HT-29 (cell line): ENCODE measurements around the gene CCDC154. TPM values are rescaled to one million over a fixed set of nuclear protein-coding genes. Genes with fewer than 3 reads are reported as not detected.
"Not testable (repeated sequence)": the region's sequence is repeated elsewhere in the genome, so short reads cannot be mapped to it uniquely, and the experiment has no call there.

Experiments used
- DNase-seq: peaks from one replicate; pipeline ENCODE4 v3.0.0-alpha.2; 2015; ENCODE audit warnings: low spot score
- total RNA-seq: library from RNA; depleted of rRNA; stranded (reverse); fragments of >200 nt; shearing (Covaris generic); gene quantifications from 2 replicates; pipeline ENCODE4 v1.2.3, GENCODE V29; 2014

The CCDC154 gene
- total RNA-seq, 1 experiment from 2014 or later: not detected

- no peak for DNase-seq
These were observed 11.1 kb upstream of the CCDC154 start for GRCh38 chr16:1455190-1456171.

DNA sequence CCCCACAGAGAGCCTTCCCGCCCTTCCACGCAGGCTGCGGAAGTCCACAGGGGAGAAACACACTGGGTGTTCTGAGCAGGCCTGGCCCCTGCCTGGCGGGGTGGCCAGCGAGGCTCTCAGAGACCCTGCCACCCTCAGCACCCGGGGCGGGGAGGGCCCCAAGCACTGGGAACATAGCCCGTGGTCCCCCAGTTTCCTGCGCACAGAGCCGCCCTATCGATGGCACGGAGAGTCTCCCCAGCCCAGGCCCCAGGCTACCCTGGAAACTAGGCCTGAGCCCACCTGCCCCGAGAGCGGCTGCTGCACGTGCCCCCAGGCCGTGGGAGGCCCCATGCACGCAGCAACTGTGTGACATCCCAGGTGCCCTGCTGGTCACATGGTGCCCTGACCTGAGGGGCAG, 10.2 kb upstream of the CCDC154 start:
- no peak for DNase-seq

DNA sequence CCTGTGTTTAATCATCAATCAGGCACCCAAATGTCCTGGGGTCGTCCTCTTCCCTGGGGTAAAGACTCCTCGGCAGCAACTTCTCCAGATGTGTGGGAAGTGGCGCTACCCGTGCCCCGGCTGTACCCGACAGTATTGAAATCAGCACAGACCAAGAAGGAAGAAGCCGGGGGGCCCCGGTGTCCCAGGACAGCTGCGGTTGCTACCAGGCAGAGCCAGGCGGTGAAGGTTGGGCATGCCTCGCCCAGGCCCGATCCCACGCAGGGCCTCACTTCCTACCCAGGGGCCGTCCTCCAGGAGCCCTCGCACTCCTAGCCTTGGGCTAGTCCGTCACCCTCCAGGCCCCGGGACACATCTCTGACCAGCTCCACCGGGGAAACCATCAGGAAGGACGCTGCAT, 9.0 kb upstream of the CCDC154 start:
- no peak for DNase-seq

DNA sequence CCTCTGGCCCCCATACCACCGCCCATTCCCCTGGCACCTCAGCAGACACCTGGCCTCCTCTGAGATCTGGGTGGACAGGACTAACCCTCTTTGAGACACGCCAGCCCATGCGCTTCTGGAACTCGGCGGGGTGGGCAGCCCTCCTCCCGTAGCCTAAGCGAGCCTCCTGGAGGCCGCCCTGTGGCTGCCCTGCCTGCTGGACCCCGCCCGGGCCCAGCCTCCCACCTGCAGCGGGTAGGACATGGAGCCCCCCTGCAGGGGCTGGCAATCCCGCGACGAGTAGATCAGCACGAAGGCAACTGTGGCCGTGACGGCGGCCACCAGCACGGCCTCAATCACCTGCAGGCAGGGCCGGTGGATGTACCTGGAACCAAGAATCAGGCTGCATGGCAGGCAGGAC, 8.2 kb upstream of the CCDC154 start:
- no peak for DNase-seq

GRCh38 chr16:1451702-1452392, 7.5 kb upstream of the CCDC154 start:
- no peak for DNase-seq

DNA sequence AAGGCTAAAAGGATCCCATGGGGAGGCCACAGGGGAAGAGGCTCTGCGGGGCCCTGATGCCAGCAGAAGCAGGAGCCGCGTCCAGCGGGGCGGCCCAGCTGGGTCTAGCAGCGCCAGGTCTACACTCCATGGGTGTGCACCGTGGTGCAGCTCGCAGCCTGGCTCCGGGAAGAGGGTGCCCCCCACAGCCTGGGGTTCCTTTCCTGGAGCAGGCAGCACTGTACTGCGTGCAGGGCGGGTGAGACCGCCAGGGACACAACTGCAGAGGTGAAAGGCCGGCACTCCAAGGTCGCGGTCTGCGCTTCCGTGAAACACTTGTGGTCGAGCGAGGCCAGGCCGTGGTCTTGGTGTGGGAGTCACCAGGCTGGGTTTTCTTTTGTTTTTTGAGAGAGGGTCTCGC, 6.5 kb upstream of the CCDC154 start:
- no peak for DNase-seq

- no peak for DNase-seq
These were observed 5.9 kb upstream of the CCDC154 start for GRCh38 chr16:1450218-1450617.

DNA sequence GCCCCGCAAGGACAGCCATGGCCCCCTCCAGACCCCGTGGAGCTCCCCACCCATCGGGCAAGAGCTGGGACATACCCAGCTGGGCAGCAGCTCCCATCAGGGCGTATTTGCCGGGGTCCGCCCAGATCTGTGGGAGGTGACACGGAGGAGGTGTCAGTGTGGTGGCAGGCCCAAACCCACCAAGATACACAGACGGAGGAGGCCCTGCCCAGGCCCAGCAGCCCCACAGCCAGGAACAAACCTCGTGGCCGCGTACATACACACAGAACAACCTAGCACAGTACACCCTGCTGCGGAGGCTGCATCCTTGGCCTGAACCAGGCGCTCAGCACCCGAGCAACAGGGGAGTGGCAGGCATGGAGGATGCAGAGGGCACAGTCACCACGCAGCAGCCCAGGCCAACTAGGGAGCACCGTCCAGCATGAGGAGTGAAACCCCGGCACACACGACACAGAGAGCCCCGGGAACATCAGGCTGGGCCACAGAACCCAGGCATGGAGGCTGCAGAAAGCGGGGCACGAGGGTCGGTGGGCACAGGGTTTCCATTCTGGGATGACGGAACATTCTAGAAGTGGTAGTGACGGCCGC, 4.9 kb upstream of the CCDC154 start:
- no peak for DNase-seq

DNA sequence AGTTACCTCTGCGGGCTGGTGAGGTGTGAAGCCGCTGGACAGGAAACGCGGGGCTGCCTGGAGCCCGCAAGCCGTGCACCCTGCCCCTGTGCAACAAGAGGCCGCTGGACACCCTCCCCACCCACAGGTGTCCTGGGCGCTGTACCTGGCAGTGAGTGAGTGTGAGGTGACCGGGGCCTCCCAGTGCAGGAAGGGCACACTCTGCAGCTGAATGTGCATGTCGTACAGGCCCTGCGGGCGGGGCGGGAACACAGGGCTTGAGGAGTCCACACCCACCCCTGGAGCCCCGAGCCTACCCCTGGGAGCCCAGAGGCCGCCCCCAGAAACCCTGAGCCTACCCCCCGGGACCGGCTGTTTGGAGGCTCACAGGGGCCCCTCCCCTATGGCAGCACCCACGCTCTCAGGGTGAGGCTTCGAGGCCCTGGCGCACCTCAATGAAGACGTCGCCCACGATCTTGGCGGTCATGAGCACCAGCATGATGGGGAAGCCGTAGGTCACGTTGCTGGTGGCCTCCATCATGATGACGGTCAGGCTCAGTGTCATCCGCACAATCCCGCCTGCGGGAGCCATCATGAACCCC, 4.3 kb upstream of the CCDC154 start:
- DNase-seq: no peak

DNA sequence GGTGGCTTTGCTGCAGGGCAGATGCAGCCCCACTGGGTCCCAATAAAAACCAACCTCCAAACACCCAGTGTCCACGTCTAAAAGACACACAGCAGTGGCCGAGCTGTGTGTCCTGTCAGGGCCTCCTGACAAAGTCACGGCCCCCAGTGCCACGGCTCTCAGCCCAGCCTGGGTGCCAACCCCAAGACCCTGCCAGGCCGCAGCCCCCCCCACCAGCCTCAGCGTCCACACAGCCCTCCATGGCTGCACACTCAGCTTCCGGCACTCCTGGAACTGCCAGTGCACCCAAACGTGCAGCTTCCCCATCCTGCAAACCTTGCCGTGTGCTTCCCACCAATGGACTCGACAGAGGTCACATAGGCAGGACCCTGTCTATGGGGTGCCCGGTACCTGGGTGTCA, 3.6 kb upstream of the CCDC154 start:
- DNase-seq: no peak

DNA sequence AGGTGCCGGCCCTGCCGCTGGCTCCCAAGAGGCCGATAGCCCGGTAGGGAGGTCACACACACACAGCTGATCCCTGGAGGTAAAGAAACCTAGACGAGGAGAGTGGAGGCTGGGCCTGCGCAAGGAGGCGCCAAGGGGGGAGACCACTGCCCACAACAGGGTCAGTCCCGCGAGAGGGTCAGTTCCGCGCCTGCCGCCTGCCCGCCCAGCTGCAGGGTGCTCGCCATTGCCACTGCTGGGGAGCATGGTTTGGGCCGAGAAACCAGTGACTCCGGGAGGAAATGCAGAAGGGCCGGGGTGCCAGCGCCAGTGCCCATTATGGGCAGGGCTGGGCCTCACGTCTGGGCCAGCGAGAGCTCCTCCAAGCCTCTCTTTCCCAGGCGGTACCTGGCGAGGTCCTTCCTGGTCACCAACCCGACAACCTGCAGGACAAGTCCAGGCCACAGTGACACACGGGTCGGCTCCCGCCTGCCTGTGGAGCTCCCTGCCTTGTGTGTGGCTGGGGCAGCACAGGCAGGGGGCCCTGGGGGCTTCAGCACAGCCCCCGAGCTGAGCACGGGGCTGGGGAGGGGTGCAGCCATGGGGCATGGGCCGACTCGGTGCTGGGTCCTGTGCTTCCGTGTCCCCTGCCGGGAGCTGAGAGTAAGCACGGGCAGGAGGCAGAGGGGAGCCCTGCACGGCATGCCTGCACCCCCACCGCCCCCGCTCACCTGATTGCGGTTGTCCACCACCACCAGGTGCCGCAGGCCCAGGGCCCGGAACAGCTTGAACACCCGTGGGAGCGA, 2.1 kb upstream of the CCDC154 start:
- no peak for DNase-seq

DNA sequence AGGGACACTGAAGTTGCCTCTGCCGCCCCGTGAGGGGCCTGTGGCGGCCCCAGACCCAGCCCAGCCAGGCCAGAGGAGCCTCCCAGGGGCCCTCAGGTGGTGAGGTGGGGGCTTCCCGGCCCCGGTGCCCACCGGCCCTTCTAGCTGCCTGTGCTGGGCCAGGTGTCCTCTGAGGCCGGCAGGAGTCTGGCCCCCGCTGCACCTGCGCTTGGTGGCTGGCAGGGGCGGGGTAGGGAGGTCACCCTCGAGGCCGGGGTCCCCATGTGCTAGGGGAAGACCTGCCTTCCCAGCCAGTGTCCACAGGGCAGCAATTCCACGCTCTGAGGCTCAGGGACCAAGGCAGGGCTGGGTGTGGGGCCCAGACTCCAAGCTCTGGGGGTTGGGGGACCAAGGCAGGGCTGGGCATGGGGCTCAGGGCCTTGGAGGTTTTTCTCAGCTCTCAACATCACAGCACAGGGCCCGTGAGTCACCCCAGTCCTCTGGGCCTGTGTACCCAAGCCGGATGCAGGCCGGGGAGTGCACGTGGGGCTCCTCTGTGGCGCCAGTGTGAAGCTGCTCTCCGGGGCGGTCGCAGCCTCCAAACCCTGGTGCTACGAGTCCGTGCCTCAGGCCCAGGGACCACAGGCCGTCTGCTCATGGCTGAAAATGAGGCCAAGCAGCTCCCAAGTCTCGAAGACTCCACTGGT, 1.3 kb upstream of the CCDC154 start:
- DNase-seq: no peak

- DNase-seq: no peak
These were observed 568 bp upstream of the CCDC154 start for GRCh38 chr16:1444730-1445517.

GRCh38 chr16:1443403-1443973, 868 bp downstream of the CCDC154 start:
- no peak for DNase-seq

GRCh38 chr16:1442697-1443096, 1.7 kb downstream of the CCDC154 start:
- DNase-seq: no peak

DNA sequence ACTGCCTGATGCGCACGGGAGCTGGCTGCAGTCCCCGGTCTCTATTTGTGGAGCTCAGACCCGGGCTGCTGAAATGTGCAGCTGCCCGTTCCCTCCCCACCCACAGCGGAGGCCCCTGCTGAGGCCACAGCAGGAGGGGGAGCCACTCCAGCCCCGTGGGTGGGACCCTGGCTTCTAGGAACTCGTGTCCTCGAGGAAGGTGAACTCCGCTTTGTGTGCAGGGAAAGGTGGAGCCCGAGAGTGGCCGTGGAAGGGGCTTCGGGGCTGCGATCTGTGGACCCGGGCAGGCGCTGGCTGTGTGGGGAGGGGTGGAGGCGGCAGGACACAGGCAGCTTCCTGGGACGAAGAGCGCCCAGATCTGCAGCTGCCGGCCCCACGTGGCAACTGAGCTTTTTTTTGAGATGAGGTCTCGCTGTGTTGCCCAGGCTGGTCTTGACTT, 2.9 kb downstream of the CCDC154 start:
- DNase-seq: no peak

- DNase-seq: not testable (repeated sequence)
These were observed 4.7 kb downstream of the CCDC154 start for GRCh38 chr16:1439699-1440074.

- no peak for DNase-seq
These were observed 5.2 kb downstream of the CCDC154 start for GRCh38 chr16:1439058-1439698.
